ENCODE results near the gene CCDC187. TPM values are rescaled to one million over a fixed set of nuclear protein-coding genes. Genes with fewer than 3 reads are reported as not detected.

The CCDC187 gene
- not detected for total RNA-seq (2013)
- polyA plus RNA-seq (not detected), polyA minus RNA-seq (not detected in 2 replicates), total RNA-seq (0 to 2.7 (median 0.17) reads per million in 11 experiments)

GRCh38 chr9:136303825-136304416, at the start of gene CCDC187:
Gene CCDC187 (minus strand): TSS chr9:136304094. CDS start chr9:136303830, 264 bp downstream.
- Mint-ChIP-seq H3K4me3 (no peak within 1 kb of the TSS), H3K27ac (no peak within 1 kb of the TSS), H3K36me3 (no peaks in the 10 kb centered on the region), H3K9me3 (peaks cover 0 to 5% (median 0%) of the 10 kb centered on the region in 7 donors), H3K27me3 (ENCODE audit: low read depth in 3 of 3) (peaks cover 2 to 7% (median 3%) of the 10 kb centered on the region in 3 donors), H3K4me1 (peaks cover 4% of the 10 kb centered on the region)
- Histone ChIP-seq H3K4me3 (replicated peaks in 1 of 3; ENCODE audit: low read depth in 2 of 3, low read length in 3 of 3) (no peak within 1 kb of the TSS), H3K4me1 (ENCODE audit: control insufficient read depth in 1 of 2, insufficient read depth in 2 of 2, low read length in 2 of 2) (no peaks in the 10 kb centered on the region), H4K20me1 (ENCODE audit: insufficient read depth, low read length) (no peaks in the 10 kb centered on the region), H3K36me3 (replicated peaks in 1 of 2; ENCODE audit: control insufficient read depth in 1 of 2, insufficient read depth in 2 of 2, low read length in 2 of 2) (no peaks in the 10 kb centered on the region), H3K27me3 (ENCODE audit: control insufficient read depth in 2 of 2, insufficient read depth in 2 of 2, low read length in 2 of 2) (peaks cover 0 to 2% of the 10 kb centered on the region in 2 donors), H3K27ac (ENCODE audit: low read depth in 1 of 2, low read length in 2 of 2) (no peak within 1 kb of the TSS), H3K4me2 (replicated peaks; ENCODE audit: extremely low read depth, low read length, poor library complexity, severe bottlenecking) (no peak within 1 kb of the TSS), H3K79me2 (ENCODE audit: insufficient read depth, low read length) (no peaks in the 10 kb centered on the region), H3K9ac (ENCODE audit: insufficient read depth, low read length, poor library complexity, severe bottlenecking) (no peak within 1 kb of the TSS), H3K9me3 (replicated peaks in 1 of 2; ENCODE audit: control insufficient read depth in 1 of 2, insufficient read depth in 1 of 2, low read length in 2 of 2) (no peaks in the 10 kb centered on the region), H2AFZ (ENCODE audit: insufficient read depth, low read depth, low read length, poor library complexity, severe bottlenecking) (no peak within 1 kb of the TSS)
- WGBS (ENCODE audit: insufficient coverage): 94% methylated on average over 21 of the region's 22 CpGs
- DNase-seq: no peak
- no peak for TF ChIP-seq CTCF (IDR thresholded peaks at IDR 0.05)
- intact Hi-C loops (cut with micrococcal nuclease): no loop called here

GRCh38 chr9:136353088-136353487, 49.2 kb upstream of the CCDC187 start:
- 93% methylated on average over 11 of the region's 11 CpGs for WGBS (ENCODE audit: insufficient coverage)

More at GRCh38 chr9:136353088-136353487, 49.2 kb upstream of the CCDC187 start:
- H3K4me3 Mint-ChIP-seq: no peak overlapping the region
- Histone ChIP-seq H3K4me3 (replicated peaks in 1 of 3; ENCODE audit: low read depth in 2 of 3, low read length in 3 of 3) (no peak overlapping the region), H3K4me1 (ENCODE audit: control insufficient read depth in 1 of 2, insufficient read depth in 2 of 2, low read length in 2 of 2) (no peaks in the 10 kb centered on the region), H4K20me1 (ENCODE audit: insufficient read depth, low read length) (no peaks in the 10 kb centered on the region), H3K4me2 (replicated peaks; ENCODE audit: extremely low read depth, low read length, poor library complexity, severe bottlenecking) (no peak overlapping the region), H3K27ac (ENCODE audit: low read depth in 1 of 2, low read length in 2 of 2) (no peak overlapping the region), H3K27me3 (ENCODE audit: control insufficient read depth in 2 of 2, insufficient read depth in 2 of 2, low read length in 2 of 2) (no peaks in the 10 kb centered on the region), H3K9me3 (replicated peaks in 1 of 2; ENCODE audit: control insufficient read depth in 1 of 2, insufficient read depth in 1 of 2, low read length in 2 of 2) (no peaks in the 10 kb centered on the region), H3K36me3 (replicated peaks in 1 of 2; ENCODE audit: control insufficient read depth in 1 of 2, insufficient read depth in 2 of 2, low read length in 2 of 2) (no peaks in the 10 kb centered on the region), H3K9ac (ENCODE audit: insufficient read depth, low read length, poor library complexity, severe bottlenecking) (no peak overlapping the region), H3K79me2 (ENCODE audit: insufficient read depth, low read length) (no peaks in the 10 kb centered on the region), H2AFZ (ENCODE audit: insufficient read depth, low read depth, low read length, poor library complexity, severe bottlenecking) (no peak overlapping the region)
- no peak overlapping the region for H3K27ac Mint-ChIP-seq
- no peak for TF ChIP-seq CTCF (IDR thresholded peaks at IDR 0.05)
- no peaks in the 10 kb centered on the region for H3K4me1 Mint-ChIP-seq
- no peaks in the 10 kb centered on the region for H3K36me3 Mint-ChIP-seq
- intact Hi-C loops (cut with micrococcal nuclease): no loop called here
- no peaks in the 10 kb centered on the region for H3K9me3 Mint-ChIP-seq
- H3K27me3 Mint-ChIP-seq (ENCODE audit: low read depth in 3 of 3): peaks cover 0 to 5% (median 1%) of the 10 kb centered on the region in 3 donors
- no peak for DNase-seq
